ENCODE data around the gene CHST5. TPM values are rescaled to one million over a fixed set of nuclear protein-coding genes. Genes with fewer than 3 reads are reported as not detected.

CHST5 gene
- polyA plus RNA-seq, 1 donor from 2014 or later: 2.7 TPM

DNA sequence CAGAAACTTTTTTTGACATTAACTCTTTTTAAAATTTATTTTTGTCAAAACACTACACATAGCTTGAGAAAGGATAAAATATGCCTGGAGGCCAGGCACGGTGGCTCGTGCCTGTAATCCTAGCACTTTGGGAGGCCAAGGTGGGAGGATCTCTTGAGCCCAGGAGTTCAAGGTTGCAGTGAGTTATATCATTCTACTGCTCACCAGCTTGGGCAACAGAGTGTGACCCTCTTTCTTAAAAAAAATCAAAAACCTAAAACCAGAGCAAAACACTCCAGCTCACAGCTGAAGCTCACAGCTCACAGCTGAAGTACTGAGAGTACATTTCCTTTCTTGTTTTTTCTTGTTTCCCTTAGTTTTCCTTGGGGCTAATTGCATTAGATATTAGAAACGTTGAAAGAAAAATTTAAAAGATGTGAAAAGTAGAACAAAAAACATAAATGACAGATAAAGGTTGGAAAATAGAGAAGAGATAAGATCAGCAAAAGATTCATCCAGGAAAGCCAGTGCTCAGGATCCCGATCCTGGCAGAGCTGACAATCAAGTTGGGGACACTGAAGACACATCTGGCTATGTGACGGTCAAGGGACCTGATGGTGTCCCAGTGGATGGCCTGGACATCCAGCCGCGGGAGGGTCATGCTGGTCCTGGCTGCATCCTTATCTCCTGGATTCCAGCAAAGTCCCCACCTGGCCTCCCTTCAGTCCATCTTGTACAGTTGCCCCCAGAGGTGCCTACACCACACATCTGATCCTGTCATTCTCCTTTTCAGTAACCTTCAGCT is 50.5 kb downstream of the CHST5 start:
- no peak overlapping the region for H3K4me3 ChIP-seq (ENCODE audit: low read length)
- no peaks in the 10 kb centered on the region for H3F3A ChIP-seq (ENCODE audit: insufficient read depth, low read length, poor library complexity, severe bottlenecking)
- no peaks in the 10 kb centered on the region for H3K9me3 ChIP-seq (ENCODE audit: low read length)
- TF ChIP-seq, protein P1, sequence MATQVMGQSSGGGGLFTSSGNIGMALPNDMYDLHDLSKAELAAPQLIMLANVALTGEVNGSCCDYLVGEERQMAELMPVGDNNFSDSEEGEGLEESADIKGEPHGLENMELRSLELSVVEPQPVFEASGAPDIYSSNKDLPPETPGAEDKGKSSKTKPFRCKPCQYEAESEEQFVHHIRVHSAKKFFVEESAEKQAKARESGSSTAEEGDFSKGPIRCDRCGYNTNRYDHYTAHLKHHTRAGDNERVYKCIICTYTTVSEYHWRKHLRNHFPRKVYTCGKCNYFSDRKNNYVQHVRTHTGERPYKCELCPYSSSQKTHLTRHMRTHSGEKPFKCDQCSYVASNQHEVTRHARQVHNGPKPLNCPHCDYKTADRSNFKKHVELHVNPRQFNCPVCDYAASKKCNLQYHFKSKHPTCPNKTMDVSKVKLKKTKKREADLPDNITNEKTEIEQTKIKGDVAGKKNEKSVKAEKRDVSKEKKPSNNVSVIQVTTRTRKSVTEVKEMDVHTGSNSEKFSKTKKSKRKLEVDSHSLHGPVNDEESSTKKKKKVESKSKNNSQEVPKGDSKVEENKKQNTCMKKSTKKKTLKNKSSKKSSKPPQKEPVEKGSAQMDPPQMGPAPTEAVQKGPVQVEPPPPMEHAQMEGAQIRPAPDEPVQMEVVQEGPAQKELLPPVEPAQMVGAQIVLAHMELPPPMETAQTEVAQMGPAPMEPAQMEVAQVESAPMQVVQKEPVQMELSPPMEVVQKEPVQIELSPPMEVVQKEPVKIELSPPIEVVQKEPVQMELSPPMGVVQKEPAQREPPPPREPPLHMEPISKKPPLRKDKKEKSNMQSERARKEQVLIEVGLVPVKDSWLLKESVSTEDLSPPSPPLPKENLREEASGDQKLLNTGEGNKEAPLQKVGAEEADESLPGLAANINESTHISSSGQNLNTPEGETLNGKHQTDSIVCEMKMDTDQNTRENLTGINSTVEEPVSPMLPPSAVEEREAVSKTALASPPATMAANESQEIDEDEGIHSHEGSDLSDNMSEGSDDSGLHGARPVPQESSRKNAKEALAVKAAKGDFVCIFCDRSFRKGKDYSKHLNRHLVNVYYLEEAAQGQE (IDR thresholded peaks at IDR 0.05; ENCODE audit: borderline replicate concordance): no peak
- TF ChIP-seq SMC3 (conservative IDR thresholded peaks at IDR 0.05; ENCODE audit: poor library complexity): no peak
- TF ChIP-seq MXI1 (conservative IDR thresholded peaks at IDR 0.05; ENCODE audit: poor library complexity, severe bottlenecking): no peak
- TF ChIP-seq, protein P2, sequence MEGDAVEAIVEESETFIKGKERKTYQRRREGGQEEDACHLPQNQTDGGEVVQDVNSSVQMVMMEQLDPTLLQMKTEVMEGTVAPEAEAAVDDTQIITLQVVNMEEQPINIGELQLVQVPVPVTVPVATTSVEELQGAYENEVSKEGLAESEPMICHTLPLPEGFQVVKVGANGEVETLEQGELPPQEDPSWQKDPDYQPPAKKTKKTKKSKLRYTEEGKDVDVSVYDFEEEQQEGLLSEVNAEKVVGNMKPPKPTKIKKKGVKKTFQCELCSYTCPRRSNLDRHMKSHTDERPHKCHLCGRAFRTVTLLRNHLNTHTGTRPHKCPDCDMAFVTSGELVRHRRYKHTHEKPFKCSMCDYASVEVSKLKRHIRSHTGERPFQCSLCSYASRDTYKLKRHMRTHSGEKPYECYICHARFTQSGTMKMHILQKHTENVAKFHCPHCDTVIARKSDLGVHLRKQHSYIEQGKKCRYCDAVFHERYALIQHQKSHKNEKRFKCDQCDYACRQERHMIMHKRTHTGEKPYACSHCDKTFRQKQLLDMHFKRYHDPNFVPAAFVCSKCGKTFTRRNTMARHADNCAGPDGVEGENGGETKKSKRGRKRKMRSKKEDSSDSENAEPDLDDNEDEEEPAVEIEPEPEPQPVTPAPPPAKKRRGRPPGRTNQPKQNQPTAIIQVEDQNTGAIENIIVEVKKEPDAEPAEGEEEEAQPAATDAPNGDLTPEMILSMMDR (IDR thresholded peaks at IDR 0.05; ENCODE audit: poor library complexity, severe bottlenecking): no peak
- no peak for TF ChIP-seq RAD21 (conservative IDR thresholded peaks at IDR 0.05)
- no peak for TF ChIP-seq POLR2AphosphoS5 (IDR thresholded peaks at IDR 0.05)
- no peak for TF ChIP-seq TAF1 (IDR thresholded peaks at IDR 0.05; ENCODE audit: low read depth)
- TF ChIP-seq EP300 (conservative IDR thresholded peaks at IDR 0.05; ENCODE audit: poor library complexity, severe bottlenecking): no peak
- no peak for TF ChIP-seq EZH2 (IDR thresholded peaks at IDR 0.05; ENCODE audit: borderline replicate concordance, insufficient read depth, low read length, poor library complexity, severe bottlenecking)
- H3K36me3 ChIP-seq (ENCODE audit: insufficient read depth, low read length): no peaks in the 10 kb centered on the region
- H3K79me2 ChIP-seq (replicated peaks; ENCODE audit: insufficient read depth, low read length): no peaks in the 10 kb centered on the region
- no peak overlapping the region for H3K4me2 ChIP-seq (ENCODE audit: low read length)
- H3K9ac ChIP-seq (ENCODE audit: low read length): no peak overlapping the region
- H2AFZ ChIP-seq (ENCODE audit: low read depth, low read length): no peak overlapping the region
- no peaks in the 10 kb centered on the region for H3K9me2 ChIP-seq (ENCODE audit: insufficient read depth, low read length)
- no peak overlapping the region for H3K27ac ChIP-seq (ENCODE audit: low read length)
- no peaks in the 10 kb centered on the region for H3K27me3 ChIP-seq (ENCODE audit: insufficient read depth, low read depth, low read length)
- no peaks in the 10 kb centered on the region for H4K20me1 ChIP-seq (ENCODE audit: insufficient read depth)

DNA sequence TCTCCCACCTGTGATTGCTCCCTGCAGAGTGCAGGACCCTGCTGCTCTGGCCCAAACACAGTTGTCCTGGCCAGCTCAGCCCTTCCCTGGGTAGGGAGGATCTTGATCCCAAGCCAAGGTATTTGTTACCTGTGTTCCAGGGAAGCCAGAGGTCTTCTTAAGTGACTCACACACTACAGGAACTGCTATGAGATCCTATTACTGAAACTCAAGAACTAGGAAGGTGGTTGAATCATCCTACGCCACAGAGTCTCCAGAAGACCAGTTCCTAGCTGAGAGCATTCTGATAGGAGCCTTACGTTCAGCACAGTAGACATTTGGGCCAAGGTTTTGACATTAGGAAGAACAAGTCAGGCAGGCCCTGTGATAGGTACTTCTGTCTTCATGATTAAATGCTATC is 52.7 kb downstream of the CHST5 start:
- no peak overlapping the region for H2AFZ ChIP-seq (ENCODE audit: low read depth, low read length)
- H3K4me3 ChIP-seq (ENCODE audit: low read length): no peak overlapping the region
- H4K20me1 ChIP-seq (ENCODE audit: insufficient read depth): no peaks in the 10 kb centered on the region
- no peaks in the 10 kb centered on the region for H3K9me2 ChIP-seq (ENCODE audit: insufficient read depth, low read length)
- no peak overlapping the region for H3K27ac ChIP-seq (ENCODE audit: low read length)
- no peaks in the 10 kb centered on the region for H3K36me3 ChIP-seq (ENCODE audit: insufficient read depth, low read length)
- no peaks in the 10 kb centered on the region for H3K9me3 ChIP-seq (ENCODE audit: low read length)
- H3K27me3 ChIP-seq (ENCODE audit: insufficient read depth, low read depth, low read length): no peaks in the 10 kb centered on the region
- H3F3A ChIP-seq (ENCODE audit: insufficient read depth, low read length, poor library complexity, severe bottlenecking): no peaks in the 10 kb centered on the region
- no peaks in the 10 kb centered on the region for H3K79me2 ChIP-seq (replicated peaks; ENCODE audit: insufficient read depth, low read length)
- H3K4me2 ChIP-seq (ENCODE audit: low read length): no peak overlapping the region
- no peak overlapping the region for H3K9ac ChIP-seq (ENCODE audit: low read length)
- TF ChIP-seq, protein P1 (IDR thresholded peaks at IDR 0.05; ENCODE audit: borderline replicate concordance): no peak
- TF ChIP-seq RAD21 (conservative IDR thresholded peaks at IDR 0.05) (no peak), TAF1 (IDR thresholded peaks at IDR 0.05; ENCODE audit: low read depth) (no peak), SMC3 (conservative IDR thresholded peaks at IDR 0.05; ENCODE audit: poor library complexity) (no peak), EZH2 (IDR thresholded peaks at IDR 0.05; ENCODE audit: borderline replicate concordance, insufficient read depth, low read length, poor library complexity, severe bottlenecking) (no peak), EP300 (conservative IDR thresholded peaks at IDR 0.05; ENCODE audit: poor library complexity, severe bottlenecking) (no peak)

All from neural cell (in vitro differentiated cells).